Fibroblast of peridontal ligament (primary cell): Measurements from ENCODE around the gene SPRR4.

ENCODE experiments used
- DNase-seq: peaks from one replicate; pipeline ENCODE4 v3.0.0-alpha.2; 2010; ENCODE audit errors: extremely low read depth

SPRR4 gene

DNA sequence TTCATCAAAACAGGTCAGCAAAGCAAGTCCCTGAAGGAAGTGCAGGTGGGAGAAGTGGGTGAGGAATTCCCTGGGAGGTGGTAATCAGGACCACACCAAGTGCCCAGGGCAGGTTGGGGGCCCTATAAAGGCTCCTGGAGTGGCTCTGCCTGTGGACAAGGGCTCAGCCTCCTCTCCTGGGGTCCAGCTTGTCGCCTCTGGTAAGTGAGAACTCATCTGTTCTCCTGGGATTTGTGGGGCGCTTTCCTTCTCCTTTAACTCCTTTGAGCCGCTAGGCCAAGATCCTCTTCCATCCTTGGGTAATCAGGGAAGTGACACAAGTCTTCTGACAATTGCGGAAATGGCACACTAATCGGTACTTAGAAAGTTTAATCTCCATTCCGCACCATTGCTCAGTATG is at the start of gene SPRR4:
TSS of gene SPRR4 (plus strand) at position 154 of the 400 bp plus-strand sequence. CDS start 1,243 bp downstream, outside the sequence.
- no peak for DNase-seq

- DNase-seq: no peak
Measured at GRCh38 chr1:152924191-152924590, 46.3 kb upstream of the SPRR4 start.

DNA sequence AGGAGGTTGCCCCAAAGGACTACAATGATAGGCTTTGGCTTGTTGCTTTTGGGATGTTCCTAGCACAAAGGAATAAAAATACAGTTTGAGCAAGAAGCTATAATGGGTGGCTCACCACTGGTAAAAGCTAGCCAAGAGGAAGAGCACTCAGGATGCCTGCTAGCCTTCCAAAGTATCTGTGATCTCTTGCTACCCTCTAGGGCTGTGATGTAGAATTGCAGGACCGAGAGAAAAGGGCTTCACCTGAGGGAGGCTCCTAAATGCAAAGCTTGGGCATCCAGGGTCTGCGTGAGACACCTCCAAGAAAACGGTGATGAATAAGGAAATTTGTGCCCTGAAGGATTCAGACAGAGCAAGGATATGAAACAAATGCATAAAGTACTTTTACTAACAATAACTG is 44.4 kb upstream of the SPRR4 start:
- peak; percentile 85 for DNase-seq

GRCh38 chr1:152928671-152929070 is 41.8 kb upstream of the SPRR4 start:
- peak; percentile 9 for DNase-seq

DNA sequence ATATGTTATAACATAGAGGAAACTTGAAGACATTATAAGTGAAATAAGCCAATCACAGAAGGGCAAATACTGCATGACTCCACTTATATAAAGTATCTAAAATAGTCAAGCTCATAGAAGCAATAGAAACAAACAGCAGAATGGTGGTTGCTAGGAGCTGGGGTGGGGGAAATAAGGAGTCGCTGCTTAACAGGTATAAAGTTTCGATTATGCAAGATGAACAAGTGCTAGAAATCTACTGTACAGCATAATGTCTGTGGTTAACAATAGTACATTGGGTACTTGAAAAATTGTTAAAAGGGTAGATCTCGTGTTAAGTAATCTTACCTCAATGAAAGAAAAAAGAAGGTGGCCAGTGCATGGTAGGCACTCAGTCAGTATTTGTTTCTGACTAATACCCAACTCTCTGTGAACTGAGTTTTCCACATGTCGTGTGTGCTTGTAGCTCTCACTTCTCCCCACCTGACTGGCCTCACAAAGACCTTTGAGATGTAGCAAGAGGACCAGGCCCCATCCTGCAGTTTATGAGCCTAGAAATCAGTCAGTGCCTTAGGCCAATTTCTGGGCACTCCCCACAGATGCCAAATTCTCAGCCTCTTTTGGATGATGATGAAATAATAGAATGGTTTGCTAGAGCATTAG is 38.2 kb upstream of the SPRR4 start:
- no peak for DNase-seq

GRCh38 chr1:152933196-152933595 is 37.3 kb upstream of the SPRR4 start:
- DNase-seq: no peak

GRCh38 chr1:152940614-152941013 is 29.8 kb upstream of the SPRR4 start:
- DNase-seq: no peak

DNA sequence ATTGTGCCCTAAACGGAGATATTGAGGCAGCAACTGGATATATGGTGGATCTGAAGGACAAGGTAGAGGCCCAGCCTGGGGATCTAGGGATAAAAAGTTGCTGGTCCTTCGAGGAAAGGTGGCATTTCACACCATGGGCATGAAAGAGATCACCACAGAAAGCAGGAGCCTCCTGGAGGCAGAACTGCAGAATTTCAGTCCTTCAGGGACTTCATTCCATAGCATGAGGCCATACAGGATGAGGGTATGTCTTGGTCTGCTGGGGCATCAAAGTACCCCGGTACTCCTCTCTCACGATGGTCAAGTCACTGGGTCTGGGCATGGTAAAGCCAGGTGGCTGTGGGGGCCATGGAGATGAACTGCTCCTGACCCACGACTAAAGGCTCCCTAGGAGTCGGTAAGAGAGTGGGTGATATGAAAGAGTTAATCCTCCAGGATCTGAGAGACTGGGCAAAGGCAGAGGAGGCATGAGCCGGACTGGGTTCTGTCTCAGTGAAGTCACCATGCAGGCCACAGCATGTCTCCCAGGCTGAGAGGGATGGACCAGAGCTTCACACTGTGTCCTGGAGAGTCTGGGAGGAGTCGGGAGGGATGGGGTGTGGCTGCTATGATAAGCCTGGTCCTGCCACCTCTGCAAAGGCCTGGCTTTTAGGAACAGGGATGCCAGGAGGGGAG is 29.3 kb upstream of the SPRR4 start:
- no peak for DNase-seq

DNA sequence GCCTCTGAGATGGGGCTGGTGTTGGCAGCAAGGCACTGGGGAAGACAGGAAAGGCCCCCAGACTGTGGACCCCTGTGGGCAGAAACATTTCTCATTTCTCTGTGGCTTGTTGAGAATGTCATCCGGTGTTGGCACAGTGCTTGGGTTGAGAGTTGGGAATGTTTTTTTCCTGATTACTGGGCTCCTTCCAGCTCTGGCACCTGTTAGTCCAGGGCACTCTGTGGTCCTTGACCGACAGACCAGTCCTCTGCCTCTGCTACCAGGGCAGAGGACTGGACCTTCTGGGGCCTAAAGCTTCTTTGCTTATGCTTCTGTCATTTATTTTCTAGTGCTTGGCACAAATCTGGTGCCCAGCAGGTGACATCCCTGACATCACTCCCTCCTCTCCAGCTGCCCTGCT is 28.3 kb upstream of the SPRR4 start:
- DNase-seq: no peak

DNA sequence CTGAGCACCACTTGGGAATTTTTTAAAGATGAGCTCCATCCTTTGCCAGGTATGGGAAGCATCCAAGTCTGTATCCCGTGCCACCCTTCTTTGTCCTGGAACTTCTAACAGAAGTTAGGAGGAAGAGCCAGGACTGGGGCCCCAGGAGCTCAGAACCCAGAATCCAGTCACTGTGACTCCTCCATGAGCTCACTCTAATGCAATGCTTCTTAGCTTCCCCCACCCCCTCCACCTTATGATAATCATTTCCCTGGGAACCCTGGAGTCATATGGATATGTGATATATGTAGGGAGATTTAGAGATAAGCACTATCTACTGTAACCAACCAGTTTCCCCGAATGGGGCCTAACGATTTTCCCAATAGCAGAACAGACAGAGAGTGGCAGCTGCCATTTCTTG is 24.2 kb upstream of the SPRR4 start:
- no peak for DNase-seq

DNA sequence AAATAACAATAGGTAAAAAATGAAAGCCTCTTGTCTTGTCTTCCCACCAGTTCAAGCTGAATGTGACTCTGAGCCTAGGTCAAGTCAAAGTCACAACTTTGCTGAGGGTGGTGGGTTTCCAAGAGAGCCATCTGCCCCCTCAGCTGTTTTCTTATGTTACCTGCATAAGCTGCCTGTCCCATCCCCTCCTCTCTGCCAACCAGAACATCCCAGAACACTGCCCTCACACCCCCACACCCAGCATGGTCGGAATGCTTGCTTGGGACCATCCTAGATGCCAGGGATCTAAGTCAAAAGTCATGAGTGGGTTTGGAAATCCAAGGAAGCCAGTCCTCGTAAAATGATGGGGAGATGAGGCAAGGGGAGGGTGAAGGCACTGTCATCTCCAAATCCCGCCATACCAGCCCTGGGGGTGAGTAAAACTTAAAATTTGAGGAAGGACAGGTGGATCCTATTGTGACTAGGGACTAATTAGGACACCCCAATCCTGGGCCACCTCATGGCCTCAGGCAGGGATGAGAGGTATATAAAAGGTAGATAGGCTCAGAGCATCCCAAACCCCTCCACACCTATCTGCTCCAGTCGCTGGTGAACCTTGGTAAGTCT is 23.7 kb upstream of the SPRR4 start, which contains the start of gene SPRR5:
TSS of gene SPRR5 (plus strand) at position 556 of the 606 bp plus-strand sequence. CDS start 1,349 bp downstream, outside the sequence.
- DNase-seq: no peak

GRCh38 chr1:152951711-152952110 is 18.7 kb upstream of the SPRR4 start:
- no peak for DNase-seq

- DNase-seq: no peak
Measured at GRCh38 chr1:152953761-152954160, 16.7 kb upstream of the SPRR4 start.

- DNase-seq: no peak
Measured at GRCh38 chr1:152954436-152954835, 16.0 kb upstream of the SPRR4 start.

- no peak for DNase-seq
Measured at GRCh38 chr1:152957561-152957960, 12.9 kb upstream of the SPRR4 start.

GRCh38 chr1:152959273-152959672 is 11.2 kb upstream of the SPRR4 start:
- no peak for DNase-seq

- DNase-seq: no peak
Measured at GRCh38 chr1:152959801-152960451, 10.5 kb upstream of the SPRR4 start.

DNA sequence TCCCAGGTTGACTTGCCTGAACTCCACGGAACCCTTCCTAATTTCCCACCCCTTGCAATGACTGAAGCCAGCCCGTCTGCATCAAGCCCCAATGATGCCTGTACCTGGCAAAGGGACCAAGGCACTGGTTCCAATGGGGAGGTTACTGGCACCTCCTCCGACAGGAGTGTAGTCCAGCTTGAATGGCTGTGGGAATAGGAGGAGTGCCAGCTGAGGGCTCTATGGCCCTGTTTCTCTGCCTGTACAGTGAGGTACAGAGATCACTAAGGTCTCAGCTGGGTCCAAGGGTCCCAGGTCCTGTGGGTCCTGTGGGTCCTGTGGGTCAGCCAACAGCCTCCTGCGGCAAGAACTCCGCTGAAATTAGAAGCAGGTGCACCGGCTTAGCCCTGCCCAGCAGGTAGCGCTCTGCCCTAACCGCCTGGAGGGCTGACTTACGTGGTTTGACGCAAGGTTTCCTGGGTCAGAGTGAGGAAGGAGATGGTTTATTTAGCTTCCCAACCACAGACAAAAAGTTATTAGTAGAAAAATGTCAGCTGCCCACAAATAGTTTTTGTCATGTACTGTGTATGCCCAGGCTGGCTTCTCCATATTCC is 9.9 kb upstream of the SPRR4 start:
- DNase-seq: no peak

DNA sequence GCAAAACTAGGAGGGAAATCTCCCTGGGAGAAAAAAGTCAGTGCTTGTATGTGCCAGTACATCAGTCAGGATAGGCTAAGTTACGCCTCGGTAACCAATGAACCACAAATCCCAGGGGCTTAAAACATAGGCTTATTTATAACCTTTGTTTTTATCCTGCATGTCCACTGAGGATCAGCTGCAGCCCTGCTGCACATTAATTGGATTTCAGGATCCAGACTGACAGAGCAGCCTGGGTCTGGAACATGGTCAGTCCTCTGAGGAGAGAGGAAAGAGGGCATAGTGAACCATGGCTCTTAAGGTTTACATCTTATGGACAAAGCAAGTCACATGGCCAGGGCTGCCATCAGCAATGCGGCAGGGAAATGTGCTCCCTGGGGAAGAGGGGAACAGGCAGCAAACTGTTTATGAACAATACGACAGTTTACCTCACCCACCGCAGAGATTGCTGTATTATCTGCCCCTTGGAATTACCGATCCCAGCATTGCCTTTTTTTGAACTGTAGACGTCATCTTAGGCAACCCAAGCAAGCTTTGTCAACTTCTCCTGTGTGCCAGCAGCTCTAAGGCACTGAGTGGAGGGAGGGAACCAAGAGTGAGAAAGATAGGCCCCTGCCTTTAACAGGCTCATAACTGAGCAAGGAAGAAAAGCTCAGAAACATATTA is 9.1 kb upstream of the SPRR4 start:
- no peak for DNase-seq

- no peak for DNase-seq
Measured at GRCh38 chr1:152962876-152963415, 7.5 kb upstream of the SPRR4 start.

- DNase-seq: no peak
Measured at GRCh38 chr1:152964536-152964935, 5.9 kb upstream of the SPRR4 start.
